ENCODE results near the gene SLC6A17.
A peak's percentile ranks its signal among the peaks of the same experiment; 100 is the strongest.

Gene SLC6A17

GRCh38 chr1:110150330-110151174 is at the start of gene SLC6A17:
SLC6A17 (plus strand) TSS chr1:110150494; CDS start chr1:110166930, 16,436 bp downstream.
- no peak for FAIRE-seq
- no peak for DNase-seq (ENCODE audit: extremely low spot score, insufficient read length, low read depth)

- FAIRE-seq (no peak), DNase-seq (ENCODE audit: extremely low spot score, insufficient read length, low read depth) (no peak)
These were observed 48.2 kb upstream of the SLC6A17 start for GRCh38 chr1:110102081-110102480.

- FAIRE-seq (peak; percentile 89), DNase-seq (ENCODE audit: extremely low spot score, insufficient read length, low read depth) (peak; percentile 61)
These were observed 44.0 kb upstream of the SLC6A17 start for GRCh38 chr1:110106013-110106941.

GRCh38 chr1:110107867-110108469 is 42.3 kb upstream of the SLC6A17 start:
- FAIRE-seq: no peak
- DNase-seq (ENCODE audit: extremely low spot score, insufficient read length, low read depth): no peak

GRCh38 chr1:110111081-110111480 is 39.2 kb upstream of the SLC6A17 start:
- DNase-seq (ENCODE audit: extremely low spot score, insufficient read length, low read depth) (no peak), FAIRE-seq (no peak)

GRCh38 chr1:110112143-110112542 is 38.2 kb upstream of the SLC6A17 start, which contains the start of gene UBL4B:
UBL4B (plus strand) TSS chr1:110112443; CDS start chr1:110112535, 92 bp downstream.
- DNase-seq (ENCODE audit: extremely low spot score, insufficient read length, low read depth) (no peak), FAIRE-seq (no peak)

GRCh38 chr1:110112656-110113055 is 37.6 kb upstream of the SLC6A17 start:
- FAIRE-seq (no peak), DNase-seq (ENCODE audit: extremely low spot score, insufficient read length, low read depth) (no peak)

- no peak for DNase-seq (ENCODE audit: extremely low spot score, insufficient read length, low read depth)
- FAIRE-seq: no peak
These were observed 36.7 kb upstream of the SLC6A17 start for GRCh38 chr1:110113551-110113950.

- FAIRE-seq (no peak), DNase-seq (ENCODE audit: extremely low spot score, insufficient read length, low read depth) (no peak)
These were observed 36.1 kb upstream of the SLC6A17 start for GRCh38 chr1:110114173-110114572.

GRCh38 chr1:110114784-110115183 is 35.5 kb upstream of the SLC6A17 start:
- no peak for FAIRE-seq
- DNase-seq (ENCODE audit: extremely low spot score, insufficient read length, low read depth): no peak

- FAIRE-seq: no peak
- DNase-seq (ENCODE audit: extremely low spot score, insufficient read length, low read depth): no peak
These were observed 31.5 kb upstream of the SLC6A17 start for GRCh38 chr1:110118636-110119396.

GRCh38 chr1:110119843-110120242 is 30.5 kb upstream of the SLC6A17 start:
- no peak for FAIRE-seq
- DNase-seq (ENCODE audit: extremely low spot score, insufficient read length, low read depth): no peak

GRCh38 chr1:110120960-110121561 is 29.2 kb upstream of the SLC6A17 start:
- DNase-seq (ENCODE audit: extremely low spot score, insufficient read length, low read depth) (no peak), FAIRE-seq (no peak)

GRCh38 chr1:110123224-110123623 is 27.1 kb upstream of the SLC6A17 start:
- DNase-seq (ENCODE audit: extremely low spot score, insufficient read length, low read depth) (no peak), FAIRE-seq (no peak)

- DNase-seq (ENCODE audit: extremely low spot score, insufficient read length, low read depth): no peak
- FAIRE-seq: no peak
These were observed 24.5 kb upstream of the SLC6A17 start for GRCh38 chr1:110125810-110126209.

GRCh38 chr1:110130113-110130591 is 20.1 kb upstream of the SLC6A17 start:
- no peak for DNase-seq (ENCODE audit: extremely low spot score, insufficient read length, low read depth)
- no peak for FAIRE-seq

GRCh38 chr1:110130989-110131388 is 19.3 kb upstream of the SLC6A17 start:
- DNase-seq (ENCODE audit: extremely low spot score, insufficient read length, low read depth) (no peak), FAIRE-seq (no peak)

- no peak for FAIRE-seq
- no peak for DNase-seq (ENCODE audit: extremely low spot score, insufficient read length, low read depth)
These were observed 17.6 kb upstream of the SLC6A17 start for GRCh38 chr1:110132682-110133081.

GRCh38 chr1:110133436-110133835 is 16.9 kb upstream of the SLC6A17 start:
- no peak for DNase-seq (ENCODE audit: extremely low spot score, insufficient read length, low read depth)
- no peak for FAIRE-seq
